ENCODE data around the gene ABI2.
"Not testable (repeated sequence)": the region's sequence is repeated elsewhere in the genome, so short reads cannot be mapped to it uniquely, and the experiment has no call there.

ABI2 gene

GRCh38 chr2:203395858-203396257 lies 67.7 kb downstream of the ABI2 start:
- 92% methylated on average over 1 of the region's 2 CpGs for WGBS
- no peaks in the 10 kb centered on the region for H3K27me3 ChIP-seq (ENCODE audit: insufficient read depth, low read length)
- no peak overlapping the region for H3K4me3 ChIP-seq (ENCODE audit: low read length)
- H3K9me3 ChIP-seq (ENCODE audit: insufficient read depth, low read depth, low read length), result no peaks in the 10 kb centered on the region
- H3K9ac ChIP-seq (ENCODE audit: low read depth, low read length), result no peak overlapping the region
- peaks cover 76% of the 10 kb centered on the region for H3K36me3 ChIP-seq (ENCODE audit: insufficient read depth, low read length)
- H3K4me1 ChIP-seq (ENCODE audit: insufficient read depth, low read length), result peaks cover 10% of the 10 kb centered on the region
- no peak overlapping the region for H3K27ac ChIP-seq (ENCODE audit: low read depth, low read length)

GRCh38 chr2:203396667-203397066 lies 68.5 kb downstream of the ABI2 start:
- H3K9ac ChIP-seq (ENCODE audit: low read depth, low read length), result no peak overlapping the region

GRCh38 chr2:203399031-203399430 lies 70.8 kb downstream of the ABI2 start:
- WGBS, result 96% methylated on average over 1 of the region's 1 CpG
- H3K36me3 ChIP-seq (ENCODE audit: insufficient read depth, low read length), result peaks cover 74% of the 10 kb centered on the region
- no peak overlapping the region for H3K27ac ChIP-seq (ENCODE audit: low read depth, low read length)

More at GRCh38 chr2:203396667-203397066, 68.5 kb downstream of the ABI2 start:
- peaks cover 10% of the 10 kb centered on the region for H3K4me1 ChIP-seq (ENCODE audit: insufficient read depth, low read length)
- 24% methylated on average over 1 of the region's 1 CpG for WGBS
- no peak overlapping the region for H3K27ac ChIP-seq (ENCODE audit: low read depth, low read length)
- H3K9me3 ChIP-seq (ENCODE audit: insufficient read depth, low read depth, low read length), result no peaks in the 10 kb centered on the region
- H3K36me3 ChIP-seq (ENCODE audit: insufficient read depth, low read length), result peaks cover 70% of the 10 kb centered on the region
- no peak overlapping the region for H3K4me3 ChIP-seq (ENCODE audit: low read length)
- no peaks in the 10 kb centered on the region for H3K27me3 ChIP-seq (ENCODE audit: insufficient read depth, low read length)

GRCh38 chr2:203400805-203401585 lies 72.8 kb downstream of the ABI2 start:
- peaks cover 6% of the 10 kb centered on the region for H3K4me1 ChIP-seq (ENCODE audit: insufficient read depth, low read length)
- 91% methylated on average over 2 of the region's 2 CpGs for whole genome bisulfite sequencing
- H3K4me3 ChIP-seq (ENCODE audit: low read length), result no peak overlapping the region
- peaks cover 75% of the 10 kb centered on the region for H3K36me3 ChIP-seq (ENCODE audit: insufficient read depth, low read length)
- H3K9me3 ChIP-seq (ENCODE audit: insufficient read depth, low read depth, low read length), result no peaks in the 10 kb centered on the region
- no peaks in the 10 kb centered on the region for H3K27me3 ChIP-seq (ENCODE audit: insufficient read depth, low read length)
- H3K9ac ChIP-seq (ENCODE audit: low read depth, low read length), result no peak overlapping the region
- H3K27ac ChIP-seq (ENCODE audit: low read depth, low read length), result no peak overlapping the region

More at GRCh38 chr2:203399031-203399430, 70.8 kb downstream of the ABI2 start:
- Histone ChIP-seq H3K27me3 (ENCODE audit: insufficient read depth, low read length) (no peaks in the 10 kb centered on the region), H3K4me3 (ENCODE audit: low read length) (no peak overlapping the region), H3K9me3 (ENCODE audit: insufficient read depth, low read depth, low read length) (no peaks in the 10 kb centered on the region), H3K4me1 (ENCODE audit: insufficient read depth, low read length) (peaks cover 10% of the 10 kb centered on the region), H3K9ac (ENCODE audit: low read depth, low read length) (no peak overlapping the region)

GRCh38 chr2:203404996-203405395 lies 76.8 kb downstream of the ABI2 start:
- H3K9ac ChIP-seq (ENCODE audit: low read depth, low read length), result no peak overlapping the region
- no peaks in the 10 kb centered on the region for H3K4me1 ChIP-seq (ENCODE audit: insufficient read depth, low read length)
- no peaks in the 10 kb centered on the region for H3K9me3 ChIP-seq (ENCODE audit: insufficient read depth, low read depth, low read length)
- H3K27me3 ChIP-seq (ENCODE audit: insufficient read depth, low read length), result no peaks in the 10 kb centered on the region
- H3K4me3 ChIP-seq (ENCODE audit: low read length), result no peak overlapping the region
- H3K27ac ChIP-seq (ENCODE audit: low read depth, low read length), result no peak overlapping the region
- H3K36me3 ChIP-seq (ENCODE audit: insufficient read depth, low read length), result peaks cover 84% of the 10 kb centered on the region

- H3K9me3 ChIP-seq (ENCODE audit: insufficient read depth, low read depth, low read length), result no peaks in the 10 kb centered on the region
- no peak overlapping the region for H3K9ac ChIP-seq (ENCODE audit: low read depth, low read length)
- no peaks in the 10 kb centered on the region for H3K27me3 ChIP-seq (ENCODE audit: insufficient read depth, low read length)
- no peak overlapping the region for H3K27ac ChIP-seq (ENCODE audit: low read depth, low read length)
- no peak overlapping the region for H3K4me3 ChIP-seq (ENCODE audit: low read length)
- H3K4me1 ChIP-seq (ENCODE audit: insufficient read depth, low read length), result no peaks in the 10 kb centered on the region
- H3K36me3 ChIP-seq (ENCODE audit: insufficient read depth, low read length), result peaks cover 93% of the 10 kb centered on the region
Observed at GRCh38 chr2:203407496-203407895, 79.3 kb downstream of the ABI2 start.

GRCh38 chr2:203412546-203413331 lies 84.5 kb downstream of the ABI2 start:
- H3K27me3 ChIP-seq (ENCODE audit: insufficient read depth, low read length), result no peaks in the 10 kb centered on the region

GRCh38 chr2:203413796-203414195 lies 85.6 kb downstream of the ABI2 start:
- H3K27ac ChIP-seq (ENCODE audit: low read depth, low read length), result no peak overlapping the region
- no peak overlapping the region for H3K4me3 ChIP-seq (ENCODE audit: low read length)
- peaks cover 92% of the 10 kb centered on the region for H3K36me3 ChIP-seq (ENCODE audit: insufficient read depth, low read length)
- H3K9me3 ChIP-seq (ENCODE audit: insufficient read depth, low read depth, low read length), result no peaks in the 10 kb centered on the region
- H3K4me1 ChIP-seq (ENCODE audit: insufficient read depth, low read length), result no peaks in the 10 kb centered on the region
- H3K9ac ChIP-seq (ENCODE audit: low read depth, low read length), result no peak overlapping the region
- no peaks in the 10 kb centered on the region for H3K27me3 ChIP-seq (ENCODE audit: insufficient read depth, low read length)

More at GRCh38 chr2:203412546-203413331, 84.5 kb downstream of the ABI2 start:
- Histone ChIP-seq H3K4me3 (ENCODE audit: low read length) (no peak overlapping the region), H3K4me1 (ENCODE audit: insufficient read depth, low read length) (no peaks in the 10 kb centered on the region), H3K36me3 (ENCODE audit: insufficient read depth, low read length) (peaks cover 89% of the 10 kb centered on the region), H3K27ac (ENCODE audit: low read depth, low read length) (no peak overlapping the region), H3K9me3 (ENCODE audit: insufficient read depth, low read depth, low read length) (no peaks in the 10 kb centered on the region), H3K9ac (ENCODE audit: low read depth, low read length) (no peak overlapping the region)
- 98% methylated on average over 6 of the region's 7 CpGs for WGBS

- Histone ChIP-seq H3K4me1 (ENCODE audit: insufficient read depth, low read length) (no peaks in the 10 kb centered on the region), H3K9ac (ENCODE audit: low read depth, low read length) (no peak overlapping the region), H3K27ac (ENCODE audit: low read depth, low read length) (no peak overlapping the region), H3K36me3 (ENCODE audit: insufficient read depth, low read length) (peaks cover 89% of the 10 kb centered on the region), H3K9me3 (ENCODE audit: insufficient read depth, low read depth, low read length) (no peaks in the 10 kb centered on the region), H3K4me3 (ENCODE audit: low read length) (no peak overlapping the region), H3K27me3 (ENCODE audit: insufficient read depth, low read length) (no peaks in the 10 kb centered on the region)
- WGBS, result 92% methylated on average over 8 of the region's 8 CpGs
Observed at GRCh38 chr2:203418271-203418670, 90.1 kb downstream of the ABI2 start.

GRCh38 chr2:203427061-203427460 lies 98.9 kb downstream of the ABI2 start:
- 90% methylated on average over 2 of the region's 2 CpGs for WGBS
- H3K4me3 ChIP-seq (ENCODE audit: low read length), result no peak overlapping the region
- H3K4me1 ChIP-seq (ENCODE audit: insufficient read depth, low read length), result no peaks in the 10 kb centered on the region
- H3K9ac ChIP-seq (ENCODE audit: low read depth, low read length), result no peak overlapping the region
- H3K36me3 ChIP-seq (ENCODE audit: insufficient read depth, low read length), result peaks cover 79% of the 10 kb centered on the region
- no peak overlapping the region for H3K27ac ChIP-seq (ENCODE audit: low read depth, low read length)
- no peaks in the 10 kb centered on the region for H3K27me3 ChIP-seq (ENCODE audit: insufficient read depth, low read length)
- H3K9me3 ChIP-seq (ENCODE audit: insufficient read depth, low read depth, low read length), result no peaks in the 10 kb centered on the region

- not testable (repeated sequence) for H3K9me3 ChIP-seq (ENCODE audit: insufficient read depth, low read depth, low read length); H3K4me3 ChIP-seq (ENCODE audit: low read length); H3K9ac ChIP-seq (ENCODE audit: low read depth, low read length); H3K27ac ChIP-seq (ENCODE audit: low read depth, low read length); H3K4me1 ChIP-seq (ENCODE audit: insufficient read depth, low read length); H3K27me3 ChIP-seq (ENCODE audit: insufficient read depth, low read length)
- WGBS, result 95% methylated on average over 2 of the region's 4 CpGs
- H3K36me3 ChIP-seq (ENCODE audit: insufficient read depth, low read length), result peaks cover 66% of the 10 kb centered on the region
Observed at GRCh38 chr2:203429643-203430042, 101.4 kb downstream of the ABI2 start.

Data from HUES64 (cell line).